Transverse colon (tissue), 4 donors: ENCODE results near the gene ZNF608.

ENCODE experiments used
- EP300 ChIP-seq: sonication (generic); formaldehyde crosslinking; IDR thresholded peaks from one replicate; pipeline ENCODE4 v1.6.1; 2017; ENCODE audit warnings: antibody characterized with exemption, low read depth
- POLR2A ChIP-seq: fragments of 450-650 bp; IDR thresholded peaks from one replicate; pipeline ENCODE4 v1.6.1; 2016; ENCODE audit warnings: antibody characterized with exemption, mild to moderate bottlenecking, moderate library complexity
- POLR2AphosphoS5 ChIP-seq, 3 donors: sonication (generic); formaldehyde crosslinking; IDR thresholded peaks; one replicate each; pipeline ENCODE4 v1.6.1; 2016; ENCODE audit warnings: antibody characterized with exemption in 3 of 3
- TF ChIP-seq, protein P1 (sequence below), 5 experiments: fragments of 200-600 bp in 3 of 5; fragments of 450-650 bp in 2 of 5; sonication (generic) in 3 of 5; IDR thresholded peaks; 1 replicate in 2 of 5; 2 replicates in 3 of 5; pipeline ENCODE4 v1.5.1; 2016 to 2017; ENCODE audit warnings: antibody characterized with exemption in 5 of 5, inconsistent platforms in 3 of 5, mild to moderate bottlenecking in 2 of 5, moderate library complexity in 1 of 5

DNA sequence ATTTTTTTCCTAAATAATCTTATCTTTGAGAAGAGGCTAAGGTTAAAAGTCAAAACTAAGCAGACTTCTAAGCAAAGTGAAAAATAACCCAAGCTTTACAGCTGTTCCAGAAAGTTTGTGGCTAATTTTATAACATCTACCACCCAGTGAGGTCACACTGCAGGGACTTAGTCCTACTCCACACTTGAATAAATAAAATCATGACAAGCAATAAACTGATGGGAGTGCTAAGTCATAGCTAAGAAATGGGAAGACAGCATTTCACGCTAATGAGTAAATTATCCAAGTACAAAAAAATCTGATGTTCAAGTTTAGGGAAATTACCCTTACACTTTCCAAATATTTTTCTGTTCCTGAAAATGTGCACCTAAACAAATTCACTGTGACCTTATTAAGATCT is 47.7 kb downstream of the ZNF608 start:
- TF ChIP-seq, protein P1, sequence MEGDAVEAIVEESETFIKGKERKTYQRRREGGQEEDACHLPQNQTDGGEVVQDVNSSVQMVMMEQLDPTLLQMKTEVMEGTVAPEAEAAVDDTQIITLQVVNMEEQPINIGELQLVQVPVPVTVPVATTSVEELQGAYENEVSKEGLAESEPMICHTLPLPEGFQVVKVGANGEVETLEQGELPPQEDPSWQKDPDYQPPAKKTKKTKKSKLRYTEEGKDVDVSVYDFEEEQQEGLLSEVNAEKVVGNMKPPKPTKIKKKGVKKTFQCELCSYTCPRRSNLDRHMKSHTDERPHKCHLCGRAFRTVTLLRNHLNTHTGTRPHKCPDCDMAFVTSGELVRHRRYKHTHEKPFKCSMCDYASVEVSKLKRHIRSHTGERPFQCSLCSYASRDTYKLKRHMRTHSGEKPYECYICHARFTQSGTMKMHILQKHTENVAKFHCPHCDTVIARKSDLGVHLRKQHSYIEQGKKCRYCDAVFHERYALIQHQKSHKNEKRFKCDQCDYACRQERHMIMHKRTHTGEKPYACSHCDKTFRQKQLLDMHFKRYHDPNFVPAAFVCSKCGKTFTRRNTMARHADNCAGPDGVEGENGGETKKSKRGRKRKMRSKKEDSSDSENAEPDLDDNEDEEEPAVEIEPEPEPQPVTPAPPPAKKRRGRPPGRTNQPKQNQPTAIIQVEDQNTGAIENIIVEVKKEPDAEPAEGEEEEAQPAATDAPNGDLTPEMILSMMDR (IDR thresholded peaks at IDR 0.05) = no peak
- TF ChIP-seq EP300 (no peak), POLR2AphosphoS5 (IDR thresholded peaks at IDR 0.05) (peak in 1 of 3 donors; percentile 26), POLR2A (no peak)
